Amniotic epithelial cell (primary cell): ENCODE data around the gene NRXN3.

Experiments used
- DNase-seq: peaks from one replicate; pipeline ENCODE4 v3.0.0-alpha.2; 2010; ENCODE audit warnings: low read depth

The NRXN3 gene

GRCh38 chr14:78933948-78934524 lies 763.9 kb downstream of the NRXN3 start:
- DNase-seq, result peak; percentile 37

- no peak for DNase-seq
These were observed 776.8 kb downstream of the NRXN3 start for GRCh38 chr14:78946949-78947348.

- no peak for DNase-seq
These were observed 777.5 kb downstream of the NRXN3 start for GRCh38 chr14:78947681-78948080.

- DNase-seq, result peak; percentile 64
These were observed 780.5 kb downstream of the NRXN3 start for GRCh38 chr14:78950649-78951048.

- DNase-seq, result peak; percentile 20
These were observed 781.4 kb downstream of the NRXN3 start for GRCh38 chr14:78951602-78952001.

GRCh38 chr14:78959674-78960264 lies 789.6 kb downstream of the NRXN3 start:
- DNase-seq, result peak; percentile 69

- DNase-seq, result peak; percentile 51
These were observed 797.1 kb downstream of the NRXN3 start for GRCh38 chr14:78967111-78967809.

- DNase-seq, result no peak
These were observed 798.1 kb downstream of the NRXN3 start for GRCh38 chr14:78968265-78968664.

GRCh38 chr14:78970677-78971076 lies 800.5 kb downstream of the NRXN3 start:
- no peak for DNase-seq

- DNase-seq, result no peak
These were observed 802.3 kb downstream of the NRXN3 start for GRCh38 chr14:78972440-78972839.

- DNase-seq, result peak; percentile 47
These were observed 804.5 kb downstream of the NRXN3 start for GRCh38 chr14:78974691-78975090.

GRCh38 chr14:78975734-78976133 lies 805.6 kb downstream of the NRXN3 start:
- DNase-seq, result peak; percentile 18

GRCh38 chr14:78978896-78979295 lies 808.7 kb downstream of the NRXN3 start:
- no peak for DNase-seq

GRCh38 chr14:78982551-78982950 lies 812.4 kb downstream of the NRXN3 start:
- DNase-seq, result no peak

GRCh38 chr14:78983126-78983525 lies 813.0 kb downstream of the NRXN3 start:
- DNase-seq, result no peak

GRCh38 chr14:78985668-78986381 lies 815.7 kb downstream of the NRXN3 start:
- DNase-seq, result no peak

GRCh38 chr14:78986989-78987388 lies 816.8 kb downstream of the NRXN3 start:
- DNase-seq, result no peak

- DNase-seq, result no peak
These were observed 819.0 kb downstream of the NRXN3 start for GRCh38 chr14:78989221-78989620.

GRCh38 chr14:78992867-78993266 lies 822.7 kb downstream of the NRXN3 start:
- no peak for DNase-seq

- DNase-seq, result peak; percentile 44
These were observed 827.6 kb downstream of the NRXN3 start for GRCh38 chr14:78997811-78998210.

GRCh38 chr14:79009286-79009685 lies 839.1 kb downstream of the NRXN3 start:
- DNase-seq, result peak; percentile 44

GRCh38 chr14:79011091-79011919 lies 841.1 kb downstream of the NRXN3 start:
- peak; percentile 37 for DNase-seq
